GM12878 (cell line): ENCODE results near the gene PARS2. TPM values are rescaled to one million over a fixed set of nuclear protein-coding genes. Genes with fewer than 3 reads are reported as not detected.
"Not testable (repeated sequence)": the region's sequence is repeated elsewhere in the genome, so short reads cannot be mapped to it uniquely, and the experiment has no call there.

Experiments
- ATAC-seq: fragments of 200-7000 bp; cut with Tn5 transposase; 3 replicates; pipeline ENCODE4 v1.9.1; 2020; ENCODE audit warnings: mild to moderate bottlenecking, moderate library complexity
- BruUV-seq: library from RNA; stranded (reverse); fragments of 400-500 nt; replicated peaks from 2 replicates; lab custom pipeline; 2021; lab: Mats Ljungman, UMichigan
- CTCF ChIA-PET: fragments of 300-600 bp; sonication (Branson Sonifier 250); formaldehyde crosslinking; extraction: SDS; loops from one replicate; lab custom pipeline; 2021; ENCODE audit warnings: inconsistent platforms; lab: Yijun Ruan, JAX
- POLR2A ChIA-PET: fragments of 350-600 bp; formaldehyde crosslinking; extraction: SDS; loops from one replicate; lab custom pipeline; 2021; ENCODE audit warnings: inconsistent platforms; lab: Charles Lee
- RAD21 ChIA-PET: fragments of 300-600 bp; sonication (Branson Sonifier 250); formaldehyde crosslinking; loops from one replicate; lab custom pipeline; 2023; ENCODE audit warnings: antibody characterized with exemption; ENCODE audit not compliant: unreplicated experiment; lab: Charles Lee
- SMC1A ChIA-PET: fragments of 300-600 bp; sonication (Branson Sonifier 250); formaldehyde crosslinking; loops from one replicate; lab custom pipeline; 2023; ENCODE audit not compliant: unreplicated experiment, uncharacterized antibody; lab: Charles Lee
- DNase-seq: peaks from one replicate; pipeline ENCODE4 v3.0.0-alpha.2; 2011; ENCODE audit warnings: low read depth, low spot score
- FAIRE-seq: peaks from 3 replicates; lab custom pipeline; 2011; peaks lifted over from hg19 to GRCh38; lab: Jason Lieb, UNC
- H2AFZ ChIP-seq: 2 replicates; pipeline ENCODE4 v1.6.0; 2011; ENCODE audit warnings: low read depth, low read length, control low read depth; ENCODE audit not compliant: control insufficient read depth
- H3K27ac ChIP-seq: 2 replicates; pipeline ENCODE4 v1.5.1; 2011; ENCODE audit warnings: control low read depth; ENCODE audit not compliant: control insufficient read depth, insufficient read depth
- H3K27me3 ChIP-seq, 2 experiments: replicated peaks in 1 of 2; 2 replicates each; pipeline versions ENCODE4 v1.6.0 to v1.6.1; 2011; ENCODE audit warnings: low read length in 1 of 2; ENCODE audit not compliant: control insufficient read depth in 2 of 2, insufficient read depth in 2 of 2
- H3K36me3 ChIP-seq, 2 experiments: 2 replicates each; pipeline ENCODE4 v1.5.1; 2011; ENCODE audit warnings: low read length in 1 of 2; ENCODE audit not compliant: control insufficient read depth in 2 of 2, insufficient read depth in 2 of 2
- H3K4me1 ChIP-seq: 2 replicates; pipeline ENCODE4 v1.6.1; 2011; ENCODE audit warnings: mild to moderate bottlenecking, low read length, moderate library complexity, mixed read lengths; ENCODE audit not compliant: control insufficient read depth, insufficient read depth
- H3K4me2 ChIP-seq: 2 replicates; pipeline ENCODE4 v1.6.0; 2011; ENCODE audit warnings: control low read depth; ENCODE audit not compliant: control insufficient read depth, insufficient read depth
- H3K4me3 ChIP-seq: fragments of 200-600 bp; sonication (generic); 2 replicates; pipeline ENCODE4 v1.5.1; 2016
- H3K79me2 ChIP-seq: 2 replicates; pipeline ENCODE4 v1.6.0; 2011; ENCODE audit warnings: low read length; ENCODE audit not compliant: control insufficient read depth, insufficient read depth
- H3K9ac ChIP-seq: 2 replicates; pipeline ENCODE4 v1.8.0; 2011; ENCODE audit warnings: low read length, control low read depth, mixed read lengths; ENCODE audit not compliant: control insufficient read depth, insufficient read depth
- H3K9me3 ChIP-seq: replicated peaks from 3 replicates; pipeline ENCODE4 v1.5.1; 2011; ENCODE audit warnings: mild to moderate bottlenecking, low read length; ENCODE audit not compliant: control insufficient read depth, insufficient read depth
- H4K20me1 ChIP-seq: 2 replicates; pipeline ENCODE4 v1.6.0; 2011; ENCODE audit not compliant: control insufficient read depth, insufficient read depth
- TCF7 ChIP-seq: IDR thresholded peaks from 2 replicates; pipeline ENCODE4 v1.6.1; 2014; ENCODE audit warnings: antibody characterized with exemption, borderline replicate concordance
- WGBS: methylation state at CpG from one replicate; pipeline ENCODE4 v1.1.6; 2016; ENCODE audit warnings: low lambda C conversion rate; ENCODE audit not compliant: insufficient replicate concordance, insufficient coverage; ENCODE audit errors: missing lambda C conversion rate; 5-methylcytosine and 5-hydroxymethylcytosine counted together
- in situ Hi-C: fragments of 300-500 bp; cut with MboI; formaldehyde crosslinking; loops from 9 replicates; pipeline ENCODE4 v1.14.3; 2018; ENCODE audit warnings: mixed read lengths
- intact Hi-C: fragments of 100-400 bp; cut with micrococcal nuclease; formaldehyde crosslinking; loops from one replicate; pipeline ENCODE4 v1.14.2; 2022; ENCODE audit not compliant: unreplicated experiment
- polyA plus RNA-seq, 11 experiments: library from polyadenylated mRNA; depleted of rRNA in 4 of 11; unstranded in 6 of 11; stranded (reverse) in 5 of 11; fragments of >200 nt; fragmentation: Nextera tagmentation in 4 of 11; fragmentation: Illumina TruSeq in 1 of 11; extraction: Ambion mirVana in 4 of 11; extraction: Trizol in 1 of 11; gene quantifications; 1 replicate in 1 of 11; 2 replicates in 10 of 11; pipeline versions ENCODE4 v1.2.1 to v1.2.3, GENCODE V29; 2011 to 2016; ENCODE audit warnings: inconsistent platforms in 2 of 11, missing spikeins in 2 of 11, low read depth in 1 of 11
- total RNA-seq, 4 experiments: library from RNA; depleted of rRNA in 3 of 4; stranded (reverse); fragments of >200 nt in 3 of 4; fragmentation: Illumina TruSeq in 1 of 4; extraction: Trizol in 1 of 4; gene quantifications; 2 replicates each; pipeline versions ENCODE4 v1.2.1 to v1.2.3, GENCODE V29; 2013 to 2021

PARS2 gene
- total and polyA plus RNA-seq, 10 of the 15 experiments (the other 5 are each of a cell fraction or from before 2014, with no cell fraction given) = 3.7 to 12.2 (median 5.9) TPM

- FAIRE-seq = no peak
- in situ Hi-C loops = no loop called here
- H4K20me1 ChIP-seq = no peaks in the 10 kb centered on the region
- ChIA-PET CTCF (interaction anchor here (0.7 kb wide), 1 partner anchor 8 kb away, joined by 3 read pairs; no protein-coding TSS in a partner anchor), RAD21 (no interaction called here), SMC1A (no interaction called here), POLR2A (no interaction called here)
- no TSS peak for BruUV-seq
- H2AFZ ChIP-seq = no peak overlapping the region
- H3K27ac ChIP-seq = no peak overlapping the region
- no peaks in the 10 kb centered on the region for H3K27me3 ChIP-seq
- intact Hi-C loops = no loop called here
- H3K4me3 ChIP-seq = no peak overlapping the region
- no peaks in the 10 kb centered on the region for H3K9me3 ChIP-seq
- TF ChIP-seq TCF7 = no peak
- no peaks in the 10 kb centered on the region for H3K36me3 ChIP-seq
- ATAC-seq = no peak
- WGBS = 24% methylated on average over 4 of the region's 4 CpGs
- DNase-seq = no peak
- no peak overlapping the region for H3K4me2 ChIP-seq
- no peaks in the 10 kb centered on the region for H3K4me1 ChIP-seq
- no peak overlapping the region for H3K9ac ChIP-seq
- H3K79me2 ChIP-seq = no peaks in the 10 kb centered on the region
These were observed 12.7 kb upstream of the PARS2 start for GRCh38 chr1:54777011-54777410.

- H3K27me3 ChIP-seq, H3K4me3 ChIP-seq, BruUV-seq, SMC1A ChIA-PET, H3K9me3 ChIP-seq, H3K36me3 ChIP-seq, H4K20me1 ChIP-seq, H3K4me1 ChIP-seq, in situ Hi-C loops, RAD21 ChIA-PET, H3K9ac ChIP-seq, ATAC-seq, H3K4me2 ChIP-seq, H3K79me2 ChIP-seq, DNase-seq, FAIRE-seq, POLR2A ChIA-PET, H3K27ac ChIP-seq, H2AFZ ChIP-seq, intact Hi-C loops: not testable (repeated sequence)
- 67% methylated on average over 16 of the region's 16 CpGs for WGBS
- CTCF ChIA-PET = interaction anchor here (0.7 kb wide), 1 partner anchor 9 kb away, joined by 3 read pairs; no protein-coding TSS in a partner anchor
These were observed 11.8 kb upstream of the PARS2 start for GRCh38 chr1:54775828-54776721.
